ENCODE results near the gene IP6K1.

IP6K1 gene

GRCh38 chr3:49769926-49770325 is 16.4 kb downstream of the IP6K1 start:
- 0 out of 2 replicates have a peak, but pooled peaks cover under 1% of the 10 kb centered on the region for H3F3A ChIP-seq (ENCODE audit: low read depth)
- H3K9me2 ChIP-seq (replicated peaks; ENCODE audit: low read depth, low read length): no peaks in the 10 kb centered on the region
- TF ChIP-seq CTCF (conservative IDR thresholded peaks at IDR 0.05; ENCODE audit: low read length): no peak
- no peak for TF ChIP-seq EZH2phosphoT487 (IDR thresholded peaks at IDR 0.05; ENCODE audit: borderline replicate concordance)
- no peaks in the 10 kb centered on the region for H3K9me3 ChIP-seq (ENCODE audit: insufficient read depth, low read depth, low read length)
- H3K36me3 ChIP-seq (ENCODE audit: insufficient read depth, low read length): peaks cover 3% of the 10 kb centered on the region; the same call in 1 of the 2 replicates
- H4K20me1 ChIP-seq (ENCODE audit: insufficient read depth, low read length, poor library complexity, severe bottlenecking): peaks cover 23% of the 10 kb centered on the region
- H3K9ac ChIP-seq (ENCODE audit: low read depth, low read length, poor library complexity, severe bottlenecking): no peak overlapping the region
- no peaks in the 10 kb centered on the region for H3K27me3 ChIP-seq (ENCODE audit: insufficient read depth, low read length, poor library complexity, severe bottlenecking)
- H2AFZ ChIP-seq (ENCODE audit: low read length): no peak overlapping the region
- H3K4me1 ChIP-seq (ENCODE audit: insufficient read depth, low read length, poor library complexity, severe bottlenecking): peaks cover 4% of the 10 kb centered on the region
- no peak overlapping the region for H3K4me3 ChIP-seq (ENCODE audit: low read length, poor library complexity, severe bottlenecking)
- no peak overlapping the region for H3K4me2 ChIP-seq (ENCODE audit: low read depth, low read length, poor library complexity, severe bottlenecking)
- H3K79me2 ChIP-seq (ENCODE audit: insufficient read depth, low read length): peaks cover 77% of the 10 kb centered on the region

- Histone ChIP-seq H3K4me3 (ENCODE audit: low read length, poor library complexity, severe bottlenecking) (no peak overlapping the region), H3K9ac (ENCODE audit: low read depth, low read length, poor library complexity, severe bottlenecking) (no peak overlapping the region), H3K9me2 (replicated peaks; ENCODE audit: low read depth, low read length) (no peaks in the 10 kb centered on the region), H2AFZ (ENCODE audit: low read length) (no peak overlapping the region), H3K27me3 (ENCODE audit: insufficient read depth, low read length, poor library complexity, severe bottlenecking) (no peaks in the 10 kb centered on the region), H4K20me1 (ENCODE audit: insufficient read depth, low read length, poor library complexity, severe bottlenecking) (peaks cover 23% of the 10 kb centered on the region), H3F3A (ENCODE audit: low read depth) (no peaks in the 10 kb centered on the region), H3K4me1 (ENCODE audit: insufficient read depth, low read length, poor library complexity, severe bottlenecking) (peaks cover 4% of the 10 kb centered on the region), H3K9me3 (ENCODE audit: insufficient read depth, low read depth, low read length) (no peaks in the 10 kb centered on the region), H3K36me3 (ENCODE audit: insufficient read depth, low read length) (peaks cover 3% of the 10 kb centered on the region; the same call in 1 of the 2 replicates), H3K79me2 (ENCODE audit: insufficient read depth, low read length) (peaks cover 78% of the 10 kb centered on the region), H3K4me2 (ENCODE audit: low read depth, low read length, poor library complexity, severe bottlenecking) (no peak overlapping the region)
- TF ChIP-seq EZH2phosphoT487 (IDR thresholded peaks at IDR 0.05; ENCODE audit: borderline replicate concordance) (no peak), CTCF (conservative IDR thresholded peaks at IDR 0.05; ENCODE audit: low read length) (no peak)
These were observed 16.9 kb downstream of the IP6K1 start for GRCh38 chr3:49769286-49769915.

GRCh38 chr3:49763981-49764380 is 22.4 kb downstream of the IP6K1 start:
- Histone ChIP-seq H3K9ac (ENCODE audit: low read depth, low read length, poor library complexity, severe bottlenecking) (no peak overlapping the region), H3K4me1 (ENCODE audit: insufficient read depth, low read length, poor library complexity, severe bottlenecking) (no peaks in the 10 kb centered on the region), H3K79me2 (ENCODE audit: insufficient read depth, low read length) (peaks cover 72% of the 10 kb centered on the region), H2AFZ (ENCODE audit: low read length) (no peak overlapping the region), H3F3A (ENCODE audit: low read depth) (no peaks in the 10 kb centered on the region), H4K20me1 (ENCODE audit: insufficient read depth, low read length, poor library complexity, severe bottlenecking) (peaks cover 16% of the 10 kb centered on the region), H3K4me2 (ENCODE audit: low read depth, low read length, poor library complexity, severe bottlenecking) (no peak overlapping the region), H3K9me3 (ENCODE audit: insufficient read depth, low read depth, low read length) (no peaks in the 10 kb centered on the region), H3K9me2 (replicated peaks; ENCODE audit: low read depth, low read length) (no peaks in the 10 kb centered on the region), H3K4me3 (ENCODE audit: low read length, poor library complexity, severe bottlenecking) (no peak overlapping the region), H3K36me3 (ENCODE audit: insufficient read depth, low read length) (no peaks in the 10 kb centered on the region), H3K27me3 (ENCODE audit: insufficient read depth, low read length, poor library complexity, severe bottlenecking) (no peaks in the 10 kb centered on the region)
- TF ChIP-seq EZH2phosphoT487 (IDR thresholded peaks at IDR 0.05; ENCODE audit: borderline replicate concordance) (no peak), CTCF (conservative IDR thresholded peaks at IDR 0.05; ENCODE audit: low read length) (no peak)

Measured in Loucy (cell line).